Measurements from ENCODE around the gene MAP3K5. TPM values are rescaled to one million over a fixed set of nuclear protein-coding genes. Genes with fewer than 3 reads are reported as not detected.

Gene MAP3K5
- total and polyA plus RNA-seq, 9 of the 15 experiments (the other 6 are each of a cell fraction or from before 2014, with no cell fraction given) = 2.2 to 13.0 (median 9.9) TPM

- no peak for TF ChIP-seq ATF4 (CRISPR knock-in tag; IDR thresholded peaks at IDR 0.05)
- no peak for TF ChIP-seq SNIP1 (IDR thresholded peaks at IDR 0.05; ENCODE audit: low read depth)
- no peak for TF ChIP-seq MEF2A (IDR thresholded peaks at IDR 0.05; ENCODE audit: control insufficient read depth, low read depth, low read length)
- TF ChIP-seq ETV1 (tag; conservative IDR thresholded peaks at IDR 0.05; ENCODE audit: low read depth) = peak; percentile 55
- TF ChIP-seq SRF (CRISPR knock-in tag; IDR thresholded peaks at IDR 0.05) = 0 out of 4 replicates have a peak, but pooled peaks of 1 of the 2 experiments have one; percentile 12
- no peak for TF ChIP-seq CAMTA2 (CRISPR knock-in tag; conservative IDR thresholded peaks at IDR 0.05)
- no peak for TF ChIP-seq ZNF384 (IDR thresholded peaks at IDR 0.05; ENCODE audit: low read depth, low read length)
- no peak for TF ChIP-seq ZNF232 (CRISPR knock-in tag; IDR thresholded peaks at IDR 0.05)
- TF ChIP-seq, protein P1, sequence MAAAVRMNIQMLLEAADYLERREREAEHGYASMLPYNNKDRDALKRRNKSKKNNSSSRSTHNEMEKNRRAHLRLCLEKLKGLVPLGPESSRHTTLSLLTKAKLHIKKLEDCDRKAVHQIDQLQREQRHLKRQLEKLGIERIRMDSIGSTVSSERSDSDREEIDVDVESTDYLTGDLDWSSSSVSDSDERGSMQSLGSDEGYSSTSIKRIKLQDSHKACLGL (CRISPR knock-in tag; IDR thresholded peaks at IDR 0.05; ENCODE audit: borderline replicate concordance, poor library complexity, severe bottlenecking) = no peak
- TF ChIP-seq CXXC5 (CRISPR knock-in tag; IDR thresholded peaks at IDR 0.05) = peak; percentile 89
- peak; percentile 51 for TF ChIP-seq CBFA2T2 (conservative IDR thresholded peaks at IDR 0.05)
- TF ChIP-seq TEAD4 (IDR thresholded peaks at IDR 0.05; ENCODE audit: low read length) = peak; percentile 13; the same call in 1 of the 2 replicates
- TF ChIP-seq TEAD4 (CRISPR knock-in tag; IDR thresholded peaks at IDR 0.05; ENCODE audit: borderline replicate concordance) = no peak
- TF ChIP-seq SRSF9 (IDR thresholded peaks at IDR 0.05; ENCODE audit: borderline replicate concordance, low read depth, low read length) = no peak
- TF ChIP-seq FOXJ2 (tag; IDR thresholded peaks at IDR 0.05) = peak; percentile 65; the same call in 1 of the 2 replicates
- TF ChIP-seq PHB (CRISPR knock-in tag; IDR thresholded peaks at IDR 0.05) = no peak
- peak; percentile 41; the same call in 1 of the 2 replicates for TF ChIP-seq NFRKB (IDR thresholded peaks at IDR 0.05; ENCODE audit: low read depth)
- 0 out of 2 replicates have a peak, but pooled peaks have one; percentile 33 for TF ChIP-seq TAF7 (tag; IDR thresholded peaks at IDR 0.05)
- TF ChIP-seq, protein P2, sequence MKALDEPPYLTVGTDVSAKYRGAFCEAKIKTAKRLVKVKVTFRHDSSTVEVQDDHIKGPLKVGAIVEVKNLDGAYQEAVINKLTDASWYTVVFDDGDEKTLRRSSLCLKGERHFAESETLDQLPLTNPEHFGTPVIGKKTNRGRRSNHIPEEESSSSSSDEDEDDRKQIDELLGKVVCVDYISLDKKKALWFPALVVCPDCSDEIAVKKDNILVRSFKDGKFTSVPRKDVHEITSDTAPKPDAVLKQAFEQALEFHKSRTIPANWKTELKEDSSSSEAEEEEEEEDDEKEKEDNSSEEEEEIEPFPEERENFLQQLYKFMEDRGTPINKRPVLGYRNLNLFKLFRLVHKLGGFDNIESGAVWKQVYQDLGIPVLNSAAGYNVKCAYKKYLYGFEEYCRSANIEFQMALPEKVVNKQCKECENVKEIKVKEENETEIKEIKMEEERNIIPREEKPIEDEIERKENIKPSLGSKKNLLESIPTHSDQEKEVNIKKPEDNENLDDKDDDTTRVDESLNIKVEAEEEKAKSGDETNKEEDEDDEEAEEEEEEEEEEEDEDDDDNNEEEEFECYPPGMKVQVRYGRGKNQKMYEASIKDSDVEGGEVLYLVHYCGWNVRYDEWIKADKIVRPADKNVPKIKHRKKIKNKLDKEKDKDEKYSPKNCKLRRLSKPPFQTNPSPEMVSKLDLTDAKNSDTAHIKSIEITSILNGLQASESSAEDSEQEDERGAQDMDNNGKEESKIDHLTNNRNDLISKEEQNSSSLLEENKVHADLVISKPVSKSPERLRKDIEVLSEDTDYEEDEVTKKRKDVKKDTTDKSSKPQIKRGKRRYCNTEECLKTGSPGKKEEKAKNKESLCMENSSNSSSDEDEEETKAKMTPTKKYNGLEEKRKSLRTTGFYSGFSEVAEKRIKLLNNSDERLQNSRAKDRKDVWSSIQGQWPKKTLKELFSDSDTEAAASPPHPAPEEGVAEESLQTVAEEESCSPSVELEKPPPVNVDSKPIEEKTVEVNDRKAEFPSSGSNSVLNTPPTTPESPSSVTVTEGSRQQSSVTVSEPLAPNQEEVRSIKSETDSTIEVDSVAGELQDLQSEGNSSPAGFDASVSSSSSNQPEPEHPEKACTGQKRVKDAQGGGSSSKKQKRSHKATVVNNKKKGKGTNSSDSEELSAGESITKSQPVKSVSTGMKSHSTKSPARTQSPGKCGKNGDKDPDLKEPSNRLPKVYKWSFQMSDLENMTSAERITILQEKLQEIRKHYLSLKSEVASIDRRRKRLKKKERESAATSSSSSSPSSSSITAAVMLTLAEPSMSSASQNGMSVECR (CRISPR knock-in tag; IDR thresholded peaks at IDR 0.05) = no peak; the same call in 1 of the 2 replicates
- TF ChIP-seq ZNF277 (CRISPR knock-in tag; IDR thresholded peaks at IDR 0.05; ENCODE audit: borderline replicate concordance) = no peak
Measured at GRCh38 chr6:136822376-136823127, 30.3 kb upstream of the MAP3K5 start, which contains the start of gene PEX7 (continued).
